HL-60 (cell line): ENCODE measurements around the gene PNPLA4.

Experiments used
- GABPA ChIP-seq: IDR thresholded peaks from 2 replicates; pipeline ENCODE4 v1.6.1; 2012; ENCODE audit warnings: low read depth
- POLR2AphosphoS5 ChIP-seq: IDR thresholded peaks from 2 replicates; pipeline ENCODE4 v1.6.1; 2012; ENCODE audit warnings: low read depth
- TF ChIP-seq, protein P1 (sequence below): IDR thresholded peaks from 2 replicates; pipeline ENCODE4 v1.6.1; 2012; ENCODE audit warnings: low read depth; ENCODE audit not compliant: insufficient replicate concordance
- TF ChIP-seq, protein P2 (sequence below): IDR thresholded peaks from one replicate; pipeline ENCODE4 v1.5.1; 2011; ENCODE audit warnings: low read length, control low read depth, inconsistent platforms; ENCODE audit not compliant: insufficient read depth

DNA sequence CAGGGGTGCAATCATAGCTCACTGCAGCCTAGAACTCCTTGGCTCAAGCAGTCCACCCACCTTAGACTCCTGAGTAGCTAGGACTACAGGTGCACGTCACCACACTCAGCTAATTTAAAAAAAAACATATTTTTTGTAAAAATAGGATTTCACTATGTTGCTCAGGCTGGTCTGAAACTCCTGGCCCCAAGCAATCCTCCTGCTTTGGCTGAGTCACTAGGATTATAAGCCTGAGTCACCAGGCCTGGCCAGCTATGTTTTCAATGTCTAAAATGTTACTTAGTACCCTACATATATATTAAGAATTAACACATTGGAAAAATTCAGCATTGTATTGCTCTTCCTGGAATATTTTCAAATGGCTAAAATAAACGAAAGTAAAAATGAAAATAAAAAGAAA lies 37.5 kb downstream of the PNPLA4 start:
- TF ChIP-seq POLR2AphosphoS5 (no peak), GABPA (no peak)
- TF ChIP-seq, protein P1, sequence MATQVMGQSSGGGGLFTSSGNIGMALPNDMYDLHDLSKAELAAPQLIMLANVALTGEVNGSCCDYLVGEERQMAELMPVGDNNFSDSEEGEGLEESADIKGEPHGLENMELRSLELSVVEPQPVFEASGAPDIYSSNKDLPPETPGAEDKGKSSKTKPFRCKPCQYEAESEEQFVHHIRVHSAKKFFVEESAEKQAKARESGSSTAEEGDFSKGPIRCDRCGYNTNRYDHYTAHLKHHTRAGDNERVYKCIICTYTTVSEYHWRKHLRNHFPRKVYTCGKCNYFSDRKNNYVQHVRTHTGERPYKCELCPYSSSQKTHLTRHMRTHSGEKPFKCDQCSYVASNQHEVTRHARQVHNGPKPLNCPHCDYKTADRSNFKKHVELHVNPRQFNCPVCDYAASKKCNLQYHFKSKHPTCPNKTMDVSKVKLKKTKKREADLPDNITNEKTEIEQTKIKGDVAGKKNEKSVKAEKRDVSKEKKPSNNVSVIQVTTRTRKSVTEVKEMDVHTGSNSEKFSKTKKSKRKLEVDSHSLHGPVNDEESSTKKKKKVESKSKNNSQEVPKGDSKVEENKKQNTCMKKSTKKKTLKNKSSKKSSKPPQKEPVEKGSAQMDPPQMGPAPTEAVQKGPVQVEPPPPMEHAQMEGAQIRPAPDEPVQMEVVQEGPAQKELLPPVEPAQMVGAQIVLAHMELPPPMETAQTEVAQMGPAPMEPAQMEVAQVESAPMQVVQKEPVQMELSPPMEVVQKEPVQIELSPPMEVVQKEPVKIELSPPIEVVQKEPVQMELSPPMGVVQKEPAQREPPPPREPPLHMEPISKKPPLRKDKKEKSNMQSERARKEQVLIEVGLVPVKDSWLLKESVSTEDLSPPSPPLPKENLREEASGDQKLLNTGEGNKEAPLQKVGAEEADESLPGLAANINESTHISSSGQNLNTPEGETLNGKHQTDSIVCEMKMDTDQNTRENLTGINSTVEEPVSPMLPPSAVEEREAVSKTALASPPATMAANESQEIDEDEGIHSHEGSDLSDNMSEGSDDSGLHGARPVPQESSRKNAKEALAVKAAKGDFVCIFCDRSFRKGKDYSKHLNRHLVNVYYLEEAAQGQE, result no peak
- TF ChIP-seq, protein P2, sequence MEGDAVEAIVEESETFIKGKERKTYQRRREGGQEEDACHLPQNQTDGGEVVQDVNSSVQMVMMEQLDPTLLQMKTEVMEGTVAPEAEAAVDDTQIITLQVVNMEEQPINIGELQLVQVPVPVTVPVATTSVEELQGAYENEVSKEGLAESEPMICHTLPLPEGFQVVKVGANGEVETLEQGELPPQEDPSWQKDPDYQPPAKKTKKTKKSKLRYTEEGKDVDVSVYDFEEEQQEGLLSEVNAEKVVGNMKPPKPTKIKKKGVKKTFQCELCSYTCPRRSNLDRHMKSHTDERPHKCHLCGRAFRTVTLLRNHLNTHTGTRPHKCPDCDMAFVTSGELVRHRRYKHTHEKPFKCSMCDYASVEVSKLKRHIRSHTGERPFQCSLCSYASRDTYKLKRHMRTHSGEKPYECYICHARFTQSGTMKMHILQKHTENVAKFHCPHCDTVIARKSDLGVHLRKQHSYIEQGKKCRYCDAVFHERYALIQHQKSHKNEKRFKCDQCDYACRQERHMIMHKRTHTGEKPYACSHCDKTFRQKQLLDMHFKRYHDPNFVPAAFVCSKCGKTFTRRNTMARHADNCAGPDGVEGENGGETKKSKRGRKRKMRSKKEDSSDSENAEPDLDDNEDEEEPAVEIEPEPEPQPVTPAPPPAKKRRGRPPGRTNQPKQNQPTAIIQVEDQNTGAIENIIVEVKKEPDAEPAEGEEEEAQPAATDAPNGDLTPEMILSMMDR, result no peak
